Activated T-helper 2 cell treated with anti-CD3 and anti-CD28 coated beads, Interferon-gamma antibody, Interleukin-2, Interleukin-4, amounts not matched to agents 10 μg/mL and 5 μg/mL and 100 μg/mL, durations not matched to agents 14 hours and 24 hours and 36 hours (primary cell): Measurements from ENCODE around the gene ZBTB40. TPM values are rescaled to one million over a fixed set of nuclear protein-coding genes. Genes with fewer than 3 reads are reported as not detected.

Experiments
- DNase-seq: peaks from one replicate; pipeline ENCODE4 v3.0.0; 2021; ENCODE audit warnings: low spot score
- H3K27ac Mint-ChIP-seq: one replicate; pipeline ENCODE4 v1.8.0; 2021; ENCODE audit warnings: mixed read lengths
- H3K27me3 Mint-ChIP-seq: one replicate; pipeline ENCODE4 v1.8.0; 2021; ENCODE audit warnings: low read depth, mixed read lengths
- H3K36me3 Mint-ChIP-seq: one replicate; pipeline ENCODE4 v1.8.0; 2021; ENCODE audit warnings: low read depth, mixed read lengths
- H3K4me1 Mint-ChIP-seq: one replicate; pipeline ENCODE4 v1.8.0; 2021; ENCODE audit warnings: low read depth, mixed read lengths
- H3K4me3 Mint-ChIP-seq: one replicate; pipeline ENCODE4 v1.8.0; 2021; ENCODE audit warnings: low read depth, mild to moderate bottlenecking, moderate library complexity, mixed read lengths
- H3K9me3 Mint-ChIP-seq: one replicate; pipeline ENCODE4 v1.8.0; 2021; ENCODE audit warnings: mixed read lengths
- intact Hi-C: fragments of 100-400 bp; cut with micrococcal nuclease; formaldehyde crosslinking; loops from one replicate; pipeline ENCODE4 v1.15.1; 2023
- total RNA-seq: library from RNA; stranded (reverse); gene quantifications from 2 replicates; pipeline ENCODE4 v1.2.3, GENCODE V29; 2022

ZBTB40 gene
- total RNA-seq, 1 donor from 2014 or later, result 17.6 TPM

GRCh38 chr1:22526098-22526497 lies 74.4 kb downstream of the ZBTB40 start:
- Mint-ChIP-seq H3K36me3 (peaks cover 29% of the 10 kb centered on the region), H3K27me3 (no peaks in the 10 kb centered on the region), H3K4me3 (no peak overlapping the region), H3K27ac (no peak overlapping the region), H3K4me1 (no peaks in the 10 kb centered on the region), H3K9me3 (no peaks in the 10 kb centered on the region)
- intact Hi-C loops, result no loop called here
- DNase-seq, result no peak

- Mint-ChIP-seq H3K4me1 (no peaks in the 10 kb centered on the region), H3K36me3 (peaks cover 24% of the 10 kb centered on the region), H3K27me3 (no peaks in the 10 kb centered on the region), H3K9me3 (no peaks in the 10 kb centered on the region), H3K27ac (no peak overlapping the region), H3K4me3 (no peak overlapping the region)
- intact Hi-C loops, result no loop called here
- DNase-seq, result no peak
Measured at GRCh38 chr1:22526677-22527076, 75.0 kb downstream of the ZBTB40 start.

GRCh38 chr1:22527122-22527521 lies 75.5 kb downstream of the ZBTB40 start:
- Mint-ChIP-seq H3K27me3 (no peaks in the 10 kb centered on the region), H3K4me3 (no peak overlapping the region), H3K4me1 (no peaks in the 10 kb centered on the region), H3K27ac (no peak overlapping the region), H3K36me3 (peaks cover 22% of the 10 kb centered on the region), H3K9me3 (no peaks in the 10 kb centered on the region)
- DNase-seq, result no peak
- intact Hi-C loops, result no loop called here

GRCh38 chr1:22527555-22528296 lies 76.1 kb downstream of the ZBTB40 start:
- no peak overlapping the region for H3K4me3 Mint-ChIP-seq
- intact Hi-C loops, result no loop called here
- no peaks in the 10 kb centered on the region for H3K27me3 Mint-ChIP-seq
- H3K4me1 Mint-ChIP-seq, result no peaks in the 10 kb centered on the region
- no peak for DNase-seq
- H3K27ac Mint-ChIP-seq, result no peak overlapping the region
- peaks cover 18% of the 10 kb centered on the region for H3K36me3 Mint-ChIP-seq
- H3K9me3 Mint-ChIP-seq, result no peaks in the 10 kb centered on the region

GRCh38 chr1:22528451-22528850 lies 76.8 kb downstream of the ZBTB40 start:
- Mint-ChIP-seq H3K27ac (no peak overlapping the region), H3K27me3 (no peaks in the 10 kb centered on the region)

GRCh38 chr1:22529901-22530621 lies 78.4 kb downstream of the ZBTB40 start:
- H3K4me3 Mint-ChIP-seq, result no peak overlapping the region

More at GRCh38 chr1:22528451-22528850, 76.8 kb downstream of the ZBTB40 start:
- DNase-seq, result no peak
- H3K9me3 Mint-ChIP-seq, result no peaks in the 10 kb centered on the region
- H3K4me1 Mint-ChIP-seq, result no peaks in the 10 kb centered on the region
- intact Hi-C loops, result no loop called here
- H3K36me3 Mint-ChIP-seq, result peaks cover 18% of the 10 kb centered on the region
- H3K4me3 Mint-ChIP-seq, result no peak overlapping the region

GRCh38 chr1:22530715-22531114 lies 79.1 kb downstream of the ZBTB40 start:
- peaks cover 6% of the 10 kb centered on the region for H3K36me3 Mint-ChIP-seq
- DNase-seq, result no peak
- intact Hi-C loops, result no loop called here
- H3K27me3 Mint-ChIP-seq, result no peaks in the 10 kb centered on the region
- no peak overlapping the region for H3K4me3 Mint-ChIP-seq
- no peaks in the 10 kb centered on the region for H3K4me1 Mint-ChIP-seq
- no peak overlapping the region for H3K27ac Mint-ChIP-seq
- no peaks in the 10 kb centered on the region for H3K9me3 Mint-ChIP-seq

More at GRCh38 chr1:22529901-22530621, 78.4 kb downstream of the ZBTB40 start:
- Mint-ChIP-seq H3K36me3 (peaks cover 10% of the 10 kb centered on the region), H3K4me1 (no peaks in the 10 kb centered on the region), H3K27me3 (no peaks in the 10 kb centered on the region), H3K9me3 (no peaks in the 10 kb centered on the region), H3K27ac (no peak overlapping the region)
- intact Hi-C loops, result no loop called here
- DNase-seq, result no peak

- no peak overlapping the region for H3K27ac Mint-ChIP-seq
- intact Hi-C loops, result no loop called here
- no peak overlapping the region for H3K4me3 Mint-ChIP-seq
- DNase-seq, result no peak
- H3K4me1 Mint-ChIP-seq, result no peaks in the 10 kb centered on the region
- H3K36me3 Mint-ChIP-seq, result peaks cover 6% of the 10 kb centered on the region
- no peaks in the 10 kb centered on the region for H3K9me3 Mint-ChIP-seq
- no peaks in the 10 kb centered on the region for H3K27me3 Mint-ChIP-seq
Measured at GRCh38 chr1:22531251-22531650, 79.6 kb downstream of the ZBTB40 start.

- no peaks in the 10 kb centered on the region for H3K36me3 Mint-ChIP-seq
- no peaks in the 10 kb centered on the region for H3K9me3 Mint-ChIP-seq
- H3K27me3 Mint-ChIP-seq, result no peaks in the 10 kb centered on the region
- no peak overlapping the region for H3K27ac Mint-ChIP-seq
- intact Hi-C loops, result no loop called here
- no peak overlapping the region for H3K4me3 Mint-ChIP-seq
- DNase-seq, result no peak
- no peaks in the 10 kb centered on the region for H3K4me1 Mint-ChIP-seq
Measured at GRCh38 chr1:22533244-22533895, 81.7 kb downstream of the ZBTB40 start.

GRCh38 chr1:22534951-22535350 lies 83.3 kb downstream of the ZBTB40 start:
- H3K9me3 Mint-ChIP-seq, result no peaks in the 10 kb centered on the region
- H3K27me3 Mint-ChIP-seq, result no peaks in the 10 kb centered on the region
- no peaks in the 10 kb centered on the region for H3K36me3 Mint-ChIP-seq
- peaks cover 7% of the 10 kb centered on the region for H3K4me1 Mint-ChIP-seq
- intact Hi-C loops, result no loop called here
- H3K27ac Mint-ChIP-seq, result no peak overlapping the region
- H3K4me3 Mint-ChIP-seq, result no peak overlapping the region
- DNase-seq, result no peak

GRCh38 chr1:22535399-22535798 lies 83.7 kb downstream of the ZBTB40 start:
- Mint-ChIP-seq H3K4me1 (peaks cover 7% of the 10 kb centered on the region), H3K9me3 (no peaks in the 10 kb centered on the region), H3K36me3 (no peaks in the 10 kb centered on the region), H3K27ac (no peak overlapping the region), H3K27me3 (no peaks in the 10 kb centered on the region), H3K4me3 (no peak overlapping the region)
- no peak for DNase-seq
- intact Hi-C loops, result no loop called here

- no peak overlapping the region for H3K27ac Mint-ChIP-seq
- H3K27me3 Mint-ChIP-seq, result no peaks in the 10 kb centered on the region
- no peak overlapping the region for H3K4me3 Mint-ChIP-seq
- intact Hi-C loops, result no loop called here
- H3K4me1 Mint-ChIP-seq, result peaks cover 7% of the 10 kb centered on the region
- no peaks in the 10 kb centered on the region for H3K36me3 Mint-ChIP-seq
- DNase-seq, result no peak
- no peaks in the 10 kb centered on the region for H3K9me3 Mint-ChIP-seq
Measured at GRCh38 chr1:22536506-22536905, 84.9 kb downstream of the ZBTB40 start.
